Stimulated activated CD4-positive, alpha-beta T cell treated with anti-CD3 and anti-CD28 coated beads, TNF-alpha, amount 100 ng/mL, for 24 hours (primary cell): ENCODE measurements around the gene ANKUB1.

Experiments used
- DNase-seq, 3 experiments: peaks; one replicate each; pipeline ENCODE4 v3.0.0-alpha.2; 2020; ENCODE audit warnings: low read depth in 3 of 3

ANKUB1 gene

GRCh38 chr3:149808209-149808829, 16.0 kb upstream of the ANKUB1 start:
- DNase-seq = peak; percentile 6 to 40 (median 39)

DNA sequence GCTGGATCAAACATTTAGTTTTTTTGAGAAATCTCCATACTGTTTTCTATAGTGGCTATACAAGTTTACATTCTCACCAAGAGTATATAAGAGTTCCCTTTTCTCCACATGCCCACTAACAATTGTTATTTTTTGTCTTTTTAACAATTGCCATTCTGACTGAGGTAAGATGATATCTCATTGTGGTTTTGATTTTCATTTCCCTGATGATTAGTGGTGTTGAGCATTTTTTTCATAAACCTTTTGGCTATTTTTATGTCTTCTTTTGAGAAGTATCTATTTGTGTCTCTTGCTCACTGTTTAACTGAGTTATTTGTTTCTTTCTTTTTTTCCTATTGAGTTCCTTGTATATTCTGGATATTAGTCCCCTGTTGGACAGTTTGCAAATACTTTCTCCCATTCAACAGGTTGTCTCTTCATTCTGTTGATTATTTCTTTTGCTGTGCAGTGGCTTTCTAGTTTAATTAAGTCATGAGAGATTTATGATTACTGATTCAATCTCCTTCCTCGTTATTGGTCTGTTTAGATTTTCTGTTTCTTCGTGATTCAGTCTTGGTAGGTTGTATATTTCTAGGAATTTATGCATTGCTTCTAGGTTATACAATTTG, 13.9 kb upstream of the ANKUB1 start:
- no peak for DNase-seq

GRCh38 chr3:149801639-149802038, 9.3 kb upstream of the ANKUB1 start:
- no peak for DNase-seq

DNA sequence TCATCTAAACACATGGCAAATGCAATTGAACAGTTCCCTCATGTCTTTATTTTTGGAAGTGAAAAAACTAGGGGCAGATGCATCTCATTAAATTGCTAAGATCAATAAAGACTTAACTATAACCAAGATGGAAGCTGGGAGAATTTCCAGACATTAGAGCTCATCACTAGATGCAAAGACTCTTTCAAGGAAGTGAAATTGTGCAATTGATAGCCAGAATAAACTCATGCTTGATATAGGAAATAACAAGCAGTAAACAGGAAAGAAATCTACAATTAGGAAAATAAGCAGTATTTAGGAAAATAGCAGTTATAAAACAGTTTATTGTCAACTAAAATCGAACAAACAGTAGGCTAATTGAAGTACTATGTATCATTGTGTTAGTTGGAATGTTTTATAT, 8.8 kb upstream of the ANKUB1 start:
- no peak for DNase-seq

DNA sequence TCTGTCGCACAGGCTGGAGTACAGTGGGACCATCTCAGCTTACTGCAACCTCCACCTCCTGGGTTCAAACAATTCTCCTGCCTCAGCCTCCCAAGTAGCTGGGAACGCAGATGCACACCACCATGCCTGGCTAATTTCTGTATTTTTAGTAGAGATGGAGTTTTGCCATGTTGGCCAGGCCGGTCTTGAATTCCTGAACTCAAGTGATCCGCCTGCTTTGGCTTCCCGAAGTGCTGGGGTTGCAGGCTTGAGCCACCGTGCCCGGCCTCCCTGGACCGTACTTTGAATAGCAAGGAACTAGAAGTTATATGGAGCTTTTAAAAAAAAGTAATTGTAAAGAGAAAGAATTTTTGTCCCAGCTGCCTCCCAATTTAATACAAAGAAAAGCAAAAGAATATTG, 8.3 kb upstream of the ANKUB1 start:
- DNase-seq = no peak

- DNase-seq = no peak
Measured at GRCh38 chr3:149796026-149796425, 3.7 kb upstream of the ANKUB1 start.

DNA sequence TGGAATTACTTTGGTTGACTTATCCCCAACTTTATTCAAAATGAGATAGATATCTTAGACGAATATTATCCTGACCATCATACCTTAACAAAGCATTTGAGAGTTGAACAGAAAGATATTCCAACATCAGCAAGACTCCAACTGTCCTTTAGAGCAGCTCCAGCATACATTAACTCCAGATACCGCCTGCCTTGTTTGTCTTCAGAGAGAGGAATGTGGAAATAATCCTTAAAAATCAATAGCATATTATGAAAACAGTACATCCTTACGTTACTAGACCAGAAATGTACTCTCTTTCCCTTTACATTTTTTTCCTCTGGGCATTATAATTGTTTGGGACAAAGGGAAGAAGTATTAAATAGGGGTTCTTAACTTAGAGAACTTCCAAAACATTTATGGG, 1.7 kb downstream of the ANKUB1 start:
- no peak for DNase-seq

DNA sequence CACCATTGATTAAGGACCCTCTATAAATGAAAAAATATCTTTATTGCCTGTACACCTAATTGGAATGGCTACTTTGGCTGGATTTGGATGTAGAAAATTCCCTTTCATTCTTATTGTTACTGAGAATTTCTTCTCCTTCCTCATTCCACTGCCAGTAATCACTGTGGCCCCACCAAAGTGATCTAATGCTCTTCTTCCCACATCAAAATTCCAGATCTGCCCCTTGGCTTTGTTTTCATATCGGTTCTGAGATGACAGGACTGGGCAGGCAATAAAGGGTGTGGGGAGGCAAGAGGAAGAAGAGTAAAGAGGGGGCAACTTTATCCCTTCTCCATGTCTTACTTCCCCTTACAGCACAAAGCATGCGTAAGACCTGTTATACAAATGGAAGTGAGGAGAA, 2.1 kb downstream of the ANKUB1 start:
- no peak for DNase-seq

GRCh38 chr3:149784064-149784704, 8.2 kb downstream of the ANKUB1 start:
- DNase-seq = no peak

GRCh38 chr3:149783576-149783975, 8.8 kb downstream of the ANKUB1 start:
- no peak for DNase-seq

GRCh38 chr3:149781741-149782140, 10.6 kb downstream of the ANKUB1 start:
- no peak for DNase-seq

DNA sequence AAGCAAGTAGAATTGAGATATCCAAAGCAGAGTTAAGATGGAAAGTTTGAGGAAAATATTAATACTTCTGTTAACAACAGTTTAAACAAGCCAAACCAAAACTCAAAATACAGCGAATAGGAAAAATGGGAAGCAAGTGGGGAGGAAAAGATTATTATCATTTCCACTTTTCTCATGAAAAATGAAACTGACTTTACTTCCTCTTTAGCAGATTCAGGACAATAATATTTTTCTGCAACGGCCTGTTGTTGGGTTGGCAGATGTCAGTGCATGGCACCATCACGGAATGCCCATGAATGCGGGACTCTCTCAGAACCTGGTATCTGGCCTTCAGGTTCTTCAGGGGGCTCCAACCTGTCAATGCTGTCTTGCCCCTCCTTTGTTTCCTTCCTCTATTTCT, 11.1 kb downstream of the ANKUB1 start:
- no peak for DNase-seq

DNA sequence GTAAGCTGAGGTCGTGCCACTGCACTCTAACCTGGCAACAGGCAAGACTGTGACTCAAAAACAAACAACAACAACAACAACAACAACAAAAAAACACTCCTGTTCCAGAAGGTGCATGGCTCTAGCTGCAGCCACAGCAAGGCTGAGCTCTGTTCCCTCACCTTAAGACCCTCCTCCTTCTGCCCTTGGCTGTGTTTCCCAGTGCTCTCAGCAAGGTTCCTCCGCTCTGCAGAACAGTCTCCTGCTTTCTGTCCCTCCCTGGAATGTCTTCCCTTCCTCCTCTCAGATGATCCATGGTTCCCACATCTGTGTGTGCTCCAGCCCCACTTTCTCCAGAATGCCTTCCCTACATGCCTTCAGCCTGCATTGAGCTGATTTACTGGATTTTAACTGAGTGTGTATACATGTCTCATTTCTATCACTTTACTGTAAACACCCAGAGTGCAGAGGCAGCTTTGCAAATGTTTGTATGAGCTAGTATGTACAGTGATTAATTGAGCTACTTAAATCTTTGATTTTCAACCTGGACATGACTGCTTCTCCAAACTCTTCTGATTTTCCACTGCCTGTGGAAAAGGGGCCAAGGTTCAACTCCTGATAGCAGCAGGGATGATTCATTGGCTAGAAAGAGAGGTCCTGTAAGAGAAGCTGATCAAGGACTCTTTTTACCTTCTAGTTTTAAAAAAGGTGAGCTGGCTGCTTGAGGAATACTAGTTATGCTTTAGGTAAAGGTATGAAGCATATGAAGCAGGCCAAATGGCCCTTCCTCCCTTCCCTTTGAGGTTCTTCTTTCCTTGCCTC, 14.7 kb downstream of the ANKUB1 start:
- no peak for DNase-seq

DNA sequence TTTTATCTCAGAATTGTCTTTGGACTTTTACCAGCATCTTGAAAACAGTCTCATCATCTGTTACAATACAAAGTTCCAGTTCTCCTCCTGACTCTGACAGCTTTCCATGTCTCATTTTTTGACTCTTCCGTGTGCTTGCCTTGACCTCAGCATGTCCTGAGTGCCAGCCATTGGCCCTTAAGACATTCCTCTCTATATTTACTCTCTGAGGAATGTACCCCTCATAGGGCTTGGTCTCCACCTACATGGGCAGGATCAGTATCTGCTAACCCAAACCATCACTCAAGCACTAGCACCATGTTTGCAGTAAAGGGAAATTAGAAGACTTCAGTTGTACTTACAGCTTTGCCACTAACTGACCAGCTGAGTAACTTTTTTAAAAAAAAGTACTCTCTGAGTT, 16.2 kb downstream of the ANKUB1 start:
- no peak for DNase-seq

GRCh38 chr3:149772861-149773260, 19.5 kb downstream of the ANKUB1 start:
- DNase-seq = no peak

DNA sequence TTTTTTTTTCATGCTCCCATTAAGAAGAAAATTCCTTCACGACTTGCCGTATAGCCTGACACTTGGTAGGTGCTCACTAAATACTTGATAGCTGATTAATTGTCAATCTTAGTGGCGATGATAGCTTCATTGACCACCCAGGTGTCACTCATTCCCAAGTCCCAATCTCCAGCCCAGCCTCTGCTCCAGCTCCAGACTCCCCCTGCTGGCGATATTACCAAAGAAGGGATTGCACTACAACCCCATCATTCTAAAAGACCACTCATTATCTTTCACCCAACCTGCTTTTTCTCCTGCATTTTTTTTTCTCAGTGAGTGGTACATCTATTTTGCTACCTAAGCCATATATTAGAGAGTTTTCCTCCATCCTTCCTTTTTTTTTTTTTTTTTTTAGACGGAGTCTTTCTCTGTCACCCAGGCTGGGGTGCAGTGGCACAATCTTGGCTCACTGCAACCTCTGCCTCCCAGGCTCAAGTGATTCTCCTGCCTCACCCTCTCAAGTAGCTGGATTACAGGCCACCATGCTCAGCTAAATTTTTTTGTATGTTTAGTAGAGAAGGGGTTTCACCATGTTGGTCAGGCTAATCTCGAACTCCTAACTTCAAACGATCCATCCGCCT, 20.6 kb downstream of the ANKUB1 start:
- peak in 2 of 3 experiments; percentile 20 to 24 for DNase-seq

DNA sequence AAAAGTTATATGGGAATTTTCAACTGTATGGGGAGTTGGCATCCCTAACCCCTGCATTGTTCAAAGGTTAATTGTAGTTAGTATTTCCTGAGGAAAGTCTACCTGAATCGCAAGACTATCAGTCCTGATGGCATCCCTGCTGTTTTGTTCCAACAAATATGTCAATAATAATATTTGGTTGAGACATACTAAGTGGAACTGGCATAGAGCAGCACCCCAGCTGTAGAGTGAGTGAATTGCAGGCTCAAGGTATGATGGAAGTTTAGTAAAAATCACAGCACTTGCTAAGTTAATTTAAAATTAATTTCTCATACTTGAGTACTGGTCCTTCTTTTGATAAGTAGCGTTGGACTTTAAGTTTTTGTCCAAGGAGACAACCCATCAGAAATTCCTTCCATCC, 22.1 kb downstream of the ANKUB1 start:
- no peak for DNase-seq

- DNase-seq = no peak
Measured at GRCh38 chr3:149768704-149769103, 23.6 kb downstream of the ANKUB1 start.

- DNase-seq = no peak
Measured at GRCh38 chr3:149767720-149768119, 24.6 kb downstream of the ANKUB1 start.

- no peak for DNase-seq
Measured at GRCh38 chr3:149765762-149766334, 26.5 kb downstream of the ANKUB1 start.

DNA sequence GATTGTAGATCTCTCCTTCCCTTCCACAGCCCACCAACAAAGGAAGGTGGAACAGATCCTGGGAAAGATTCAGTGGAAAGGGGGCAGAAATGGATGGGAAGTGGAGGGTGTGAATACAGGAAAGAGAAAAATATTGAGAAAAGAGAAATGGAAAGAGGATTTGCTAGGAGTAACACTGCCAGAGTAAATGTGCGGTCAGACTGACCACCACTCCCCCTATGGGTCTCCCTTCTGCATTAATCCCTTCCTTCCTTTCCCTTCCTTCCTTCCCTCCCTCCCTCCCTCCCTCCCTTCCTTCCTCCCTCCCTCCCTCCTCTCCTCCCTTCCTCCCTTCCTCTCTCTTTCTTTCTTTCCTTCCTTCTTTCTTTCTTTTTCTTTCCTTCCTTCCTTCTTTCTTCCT, 28.1 kb downstream of the ANKUB1 start:
- DNase-seq = no peak
